AG04449 (cell line): ENCODE results near the gene KCNC3.

ENCODE experiments used
- CTCF ChIA-PET: fragments of 350-600 bp; formaldehyde crosslinking; extraction: SDS; loops from one replicate; lab custom pipeline; 2021; ENCODE audit warnings: antibody characterized with exemption; lab: Yijun Ruan, JAX
- POLR2A ChIA-PET: fragments of 400-600, 350-600 bp; formaldehyde crosslinking; extraction: SDS; loops from one replicate; lab custom pipeline; 2020; ENCODE audit warnings: antibody characterized with exemption, inconsistent platforms; lab: Yijun Ruan, JAX
- DNase-seq: peaks from one replicate; pipeline ENCODE4 v3.0.0-alpha.2; 2010; ENCODE audit warnings: low read depth, low spot score
- H3K4me3 ChIP-seq: 2 replicates; pipeline ENCODE4 v1.5.1; 2011; ENCODE audit warnings: low read depth, mild to moderate bottlenecking, control low read depth, low read length
- CTCF ChIP-seq: IDR thresholded peaks from one replicate; pipeline ENCODE4 v1.5.1; 2011; ENCODE audit warnings: mild to moderate bottlenecking, moderate library complexity, low read length, control low read depth, inconsistent platforms; ENCODE audit not compliant: insufficient read depth; ENCODE audit errors: missing control alignments

Gene KCNC3

GRCh38 chr19:50329146-50329925, at the start of gene KCNC3:
Gene KCNC3, minus strand, starts transcription at chr19:50329377. Its CDS starts 295 bp downstream, at chr19:50329082.
- peak within 1 kb of the TSS; percentile 37 for H3K4me3 ChIP-seq
- CTCF ChIA-PET, result interaction anchor here (0.6 to 1.6 kb wide), 2 partner anchors 13 to 77 kb away, joined by 3 read pairs; no protein-coding TSS in a partner anchor
- POLR2A ChIA-PET, result interaction anchor here (0.8 kb wide), 1 partner anchor 395 kb away, joined by 5 read pairs; no protein-coding TSS in a partner anchor
- no peak for TF ChIP-seq CTCF
- DNase-seq, result peak; percentile 77

GRCh38 chr19:50378863-50379236, 49.7 kb upstream of the KCNC3 start:
- TF ChIP-seq CTCF, result no peak
- H3K4me3 ChIP-seq, result no peak overlapping the region
- DNase-seq, result no peak
- CTCF ChIA-PET, result no interaction called here
- POLR2A ChIA-PET, result no interaction called here

GRCh38 chr19:50378169-50378862, 49.1 kb upstream of the KCNC3 start:
- ChIA-PET CTCF (interaction anchor here (1.8 kb wide), 1 partner anchor 10 kb away, joined by 8 read pairs; no protein-coding TSS in a partner anchor), POLR2A (no interaction called here)
- no peak for DNase-seq
- TF ChIP-seq CTCF, result no peak
- H3K4me3 ChIP-seq, result no peak overlapping the region

- CTCF ChIA-PET, result interaction anchor here (1.8 kb wide), 1 partner anchor 9 kb away, joined by 8 read pairs; no protein-coding TSS in a partner anchor
- POLR2A ChIA-PET, result no interaction called here
- DNase-seq, result no peak
- H3K4me3 ChIP-seq, result no peak overlapping the region
- TF ChIP-seq CTCF, result no peak
Measured at GRCh38 chr19:50377517-50377916, 48.3 kb upstream of the KCNC3 start.

- H3K4me3 ChIP-seq, result peak overlapping the region; percentile 48
- no peak for TF ChIP-seq CTCF
- ChIA-PET CTCF (interaction anchor here (1.8 kb wide), 1 partner anchor 9 kb away, joined by 8 read pairs; no protein-coding TSS in a partner anchor), POLR2A (no interaction called here)
- no peak for DNase-seq
Measured at GRCh38 chr19:50377051-50377461, 47.9 kb upstream of the KCNC3 start.
